Lung (tissue), 12 donors: ENCODE measurements around the gene MYLK. TPM values are rescaled to one million over a fixed set of nuclear protein-coding genes. Genes with fewer than 3 reads are reported as not detected.

Experiments
- ATAC-seq: fragments of 200-7000 bp; cut with Tn5 transposase; one replicate; pipeline ENCODE4 v1.9.1; 2020; ENCODE audit warnings: moderate number of reproducible peaks; ENCODE audit not compliant: insufficient read depth, low FRiP score
- DNase-seq, 3 donors: peaks; one replicate each; pipeline ENCODE4 v3.0.0-alpha.2; 2013 to 2017
- H3K27ac ChIP-seq, 2 donors: one replicate each; pipeline ENCODE4 v1.5.1; 2013; ENCODE audit warnings: mild to moderate bottlenecking in 2 of 2, moderate library complexity in 2 of 2, control low read depth in 1 of 2, inconsistent platforms in 1 of 2, low read depth in 1 of 2, low read length in 1 of 2
- H3K27me3 ChIP-seq, 3 donors: one replicate each; pipeline ENCODE4 v1.5.1; 2013; ENCODE audit warnings: low read length in 2 of 3; ENCODE audit not compliant: control insufficient read depth in 3 of 3, insufficient read depth in 3 of 3
- H3K36me3 ChIP-seq, 4 donors: one replicate each; pipeline ENCODE4 v1.5.1; 2013; ENCODE audit warnings: low read length in 4 of 4, mild to moderate bottlenecking in 1 of 4, moderate library complexity in 1 of 4; ENCODE audit not compliant: control insufficient read depth in 4 of 4, insufficient read depth in 4 of 4
- H3K4me1 ChIP-seq, 5 donors: one replicate each; pipeline ENCODE4 v1.5.1; 2013; ENCODE audit warnings: low read length in 5 of 5, mild to moderate bottlenecking in 2 of 5, moderate library complexity in 1 of 5; ENCODE audit not compliant: control insufficient read depth in 5 of 5, insufficient read depth in 5 of 5
- H3K4me3 ChIP-seq: one replicate; pipeline ENCODE4 v1.5.1; 2013; ENCODE audit warnings: mild to moderate bottlenecking, control low read depth, moderate library complexity
- H3K9ac ChIP-seq, 2 donors: one replicate each; pipeline ENCODE4 v1.5.1; 2013; ENCODE audit warnings: low read length in 2 of 2, control low read depth in 1 of 2; ENCODE audit not compliant: insufficient read depth in 1 of 2
- H3K9me3 ChIP-seq, 4 donors: one replicate each; pipeline ENCODE4 v1.5.1; 2013; ENCODE audit warnings: low read length in 3 of 4, mild to moderate bottlenecking in 1 of 4, moderate library complexity in 1 of 4; ENCODE audit not compliant: control insufficient read depth in 4 of 4, insufficient read depth in 3 of 4
- WGBS, 2 donors: extraction: QIAGEN DNeasy Blood & Tissue Kit; methylation state at CpG; one replicate each; pipeline ENCODE4 v1.1.7; 2013; 5-methylcytosine and 5-hydroxymethylcytosine counted together
- polyA plus RNA-seq, 2 donors: library from polyadenylated mRNA; stranded (reverse); fragments of 200-250 nt; gene quantifications; one replicate each; pipeline ENCODE4 v1.2.1, GENCODE V29; 2013
- total RNA-seq, 2 donors: library from RNA; depleted of rRNA in 1 of 2; stranded (reverse); fragments of >200 nt in 1 of 2; gene quantifications; one replicate each; pipeline ENCODE4 v1.2.1, GENCODE V29; 2014 to 2021
- TF ChIP-seq, protein P1 (sequence below): IDR thresholded peaks from 2 replicates; pipeline ENCODE4 v1.5.1; 2012; ENCODE audit warnings: mild to moderate bottlenecking; ENCODE audit errors: control extremely low read depth, extremely low read depth
- donor health status: control.
- donor health status: control.
- donor health status: Bipolar disorder and iron deficiency.
- donor health status: healthy.
- donor health status: DM: yes; HTN: yes; CAD: no.

MYLK gene
- total and polyA plus RNA-seq, 4 donors = 23.3 to 324 (median 112) TPM

DNA sequence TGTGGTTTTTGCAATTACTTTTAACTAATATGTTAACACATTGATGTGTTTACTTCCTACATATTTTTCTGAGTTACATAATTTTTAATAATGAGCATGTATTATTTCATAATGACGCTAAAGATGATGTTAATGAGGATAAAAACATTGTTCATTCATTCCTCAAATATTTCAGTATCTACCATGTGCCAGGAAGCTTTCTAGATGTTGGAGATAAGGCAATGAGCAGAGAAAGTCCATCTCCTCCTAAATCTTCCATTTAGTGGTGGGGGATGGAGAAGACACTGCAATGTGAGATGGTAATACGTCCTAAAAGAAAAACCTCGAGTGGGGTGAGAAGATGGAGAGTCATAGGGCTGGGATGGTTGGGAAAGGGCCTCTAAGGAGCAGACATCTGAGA is 132.7 kb downstream of the MYLK start:
- ATAC-seq = no peak
- Histone ChIP-seq H3K27me3 (no peaks in the 10 kb centered on the region), H3K9ac (no peak overlapping the region), H3K9me3 (peaks cover 0 to 5% (median 0%) of the 10 kb centered on the region in 4 donors), H3K4me3 (no peak overlapping the region), H3K36me3 (peaks cover 0 to 38% (median 19%) of the 10 kb centered on the region in 4 donors), H3K27ac (no peak overlapping the region), H3K4me1 (peaks cover 0 to 24% (median 7%) of the 10 kb centered on the region in 5 donors)
- WGBS, 2 donors = 70 to 85% methylated on average over 3 of the region's 3 CpGs
- no peak for DNase-seq
- TF ChIP-seq, protein P1, sequence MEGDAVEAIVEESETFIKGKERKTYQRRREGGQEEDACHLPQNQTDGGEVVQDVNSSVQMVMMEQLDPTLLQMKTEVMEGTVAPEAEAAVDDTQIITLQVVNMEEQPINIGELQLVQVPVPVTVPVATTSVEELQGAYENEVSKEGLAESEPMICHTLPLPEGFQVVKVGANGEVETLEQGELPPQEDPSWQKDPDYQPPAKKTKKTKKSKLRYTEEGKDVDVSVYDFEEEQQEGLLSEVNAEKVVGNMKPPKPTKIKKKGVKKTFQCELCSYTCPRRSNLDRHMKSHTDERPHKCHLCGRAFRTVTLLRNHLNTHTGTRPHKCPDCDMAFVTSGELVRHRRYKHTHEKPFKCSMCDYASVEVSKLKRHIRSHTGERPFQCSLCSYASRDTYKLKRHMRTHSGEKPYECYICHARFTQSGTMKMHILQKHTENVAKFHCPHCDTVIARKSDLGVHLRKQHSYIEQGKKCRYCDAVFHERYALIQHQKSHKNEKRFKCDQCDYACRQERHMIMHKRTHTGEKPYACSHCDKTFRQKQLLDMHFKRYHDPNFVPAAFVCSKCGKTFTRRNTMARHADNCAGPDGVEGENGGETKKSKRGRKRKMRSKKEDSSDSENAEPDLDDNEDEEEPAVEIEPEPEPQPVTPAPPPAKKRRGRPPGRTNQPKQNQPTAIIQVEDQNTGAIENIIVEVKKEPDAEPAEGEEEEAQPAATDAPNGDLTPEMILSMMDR = no peak

DNA sequence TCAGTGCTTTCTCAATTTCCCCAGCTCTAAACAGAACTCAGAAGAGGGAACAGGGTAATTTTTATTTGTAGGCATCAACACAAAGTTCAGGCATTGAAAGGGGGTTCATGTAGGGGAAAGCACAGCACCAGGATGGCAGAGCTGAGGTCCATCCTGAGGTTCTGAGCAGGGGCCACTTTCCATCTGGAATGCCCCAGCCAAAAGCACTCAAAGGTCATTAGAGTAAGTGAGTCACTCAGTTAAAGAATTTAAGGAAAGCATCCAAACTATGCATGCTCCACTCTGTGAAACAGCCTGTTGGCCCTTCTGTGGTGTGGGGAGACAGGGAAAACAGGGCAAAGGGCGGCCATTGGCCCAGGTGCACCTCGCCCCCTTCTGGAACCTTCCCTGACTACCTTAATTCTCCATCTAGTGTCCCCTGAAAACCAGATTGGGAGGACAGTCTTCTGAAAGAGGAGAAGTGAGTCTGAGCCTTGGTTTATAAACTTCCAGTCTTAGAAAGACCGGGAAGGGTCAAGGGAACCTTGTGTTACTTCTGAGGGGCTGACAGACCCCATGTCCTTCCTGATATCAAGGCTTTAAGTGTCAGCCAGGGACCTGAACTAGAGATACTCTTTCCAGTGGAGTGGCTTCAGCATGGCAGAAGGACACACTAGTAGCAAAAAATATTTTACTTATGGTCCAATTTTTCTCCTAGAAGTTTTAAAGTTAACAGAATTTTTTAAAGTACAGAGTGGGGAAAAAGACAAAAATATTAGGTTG is 133.3 kb downstream of the MYLK start:
- ATAC-seq (peak; percentile 75), DNase-seq (no peak)
- H3K27me3 ChIP-seq = no peaks in the 10 kb centered on the region
- WGBS, 2 donors = 61 to 86% methylated on average over 3 of the region's 3 CpGs
- H3K9me3 ChIP-seq = peaks cover 0 to 3% (median 0%) of the 10 kb centered on the region in 4 donors
- peaks cover 0 to 37% (median 18%) of the 10 kb centered on the region in 4 donors for H3K36me3 ChIP-seq
- no peak overlapping the region for H3K4me3 ChIP-seq
- no peak overlapping the region for H3K9ac ChIP-seq
- peak overlapping the region in 1 of 2 donors; percentile 89 for H3K27ac ChIP-seq
- TF ChIP-seq, protein P1 = no peak
- peaks cover 0 to 24% (median 7%) of the 10 kb centered on the region in 5 donors for H3K4me1 ChIP-seq

DNA sequence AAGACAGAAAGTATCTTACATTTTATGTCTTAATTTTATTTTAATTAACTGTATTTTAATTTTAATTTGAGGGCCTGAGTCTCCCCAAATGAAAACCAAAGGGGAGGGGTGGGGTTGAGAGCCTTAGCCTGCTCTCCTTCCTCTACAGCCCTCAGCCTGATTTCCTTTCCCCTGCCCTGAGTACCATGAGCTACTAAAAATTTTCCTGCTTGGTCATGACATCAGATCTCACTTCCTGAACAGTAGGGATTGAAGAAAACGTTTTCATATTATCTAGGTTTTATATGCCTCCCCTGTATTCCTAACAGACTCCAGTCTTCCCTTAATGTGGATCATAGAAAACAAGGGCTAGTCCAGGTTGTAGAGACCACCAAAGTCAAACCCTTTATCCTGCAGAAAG is 133.9 kb downstream of the MYLK start:
- Histone ChIP-seq H3K27ac (peak overlapping the region in 1 of 2 donors; percentile 54), H3K27me3 (no peaks in the 10 kb centered on the region), H3K36me3 (peaks cover 0 to 37% (median 17%) of the 10 kb centered on the region in 4 donors), H3K4me3 (no peak overlapping the region), H3K9ac (no peak overlapping the region), H3K4me1 (peaks cover 0 to 22% (median 6%) of the 10 kb centered on the region in 5 donors), H3K9me3 (peaks cover 0 to 2% (median 0%) of the 10 kb centered on the region in 4 donors)
- TF ChIP-seq, protein P1 = no peak
- DNase-seq (no peak), ATAC-seq (no peak)
- WGBS, 2 donors = 7 to 11% methylated on average over 1 of the region's 1 CpG
